Left kidney (tissue), 2 donors: Measurements from ENCODE around the gene TBC1D22A. TPM values are rescaled to one million over a fixed set of nuclear protein-coding genes. Genes with fewer than 3 reads are reported as not detected.

ENCODE experiments used
- DNase-seq: peaks from one replicate; pipeline ENCODE4 v3.0.0-alpha.2; 2013
- polyA plus RNA-seq: library from polyadenylated mRNA; unstranded; fragments of 120-200 nt; gene quantifications from one replicate; pipeline ENCODE4 v1.2.1, GENCODE V29; 2013; ENCODE audit not compliant: insufficient read length

TBC1D22A gene
- polyA plus RNA-seq, 1 donor, result 15.0 TPM

GRCh38 chr22:47013861-47014635 lies 251.6 kb downstream of the TBC1D22A start:
- DNase-seq, result no peak

DNA sequence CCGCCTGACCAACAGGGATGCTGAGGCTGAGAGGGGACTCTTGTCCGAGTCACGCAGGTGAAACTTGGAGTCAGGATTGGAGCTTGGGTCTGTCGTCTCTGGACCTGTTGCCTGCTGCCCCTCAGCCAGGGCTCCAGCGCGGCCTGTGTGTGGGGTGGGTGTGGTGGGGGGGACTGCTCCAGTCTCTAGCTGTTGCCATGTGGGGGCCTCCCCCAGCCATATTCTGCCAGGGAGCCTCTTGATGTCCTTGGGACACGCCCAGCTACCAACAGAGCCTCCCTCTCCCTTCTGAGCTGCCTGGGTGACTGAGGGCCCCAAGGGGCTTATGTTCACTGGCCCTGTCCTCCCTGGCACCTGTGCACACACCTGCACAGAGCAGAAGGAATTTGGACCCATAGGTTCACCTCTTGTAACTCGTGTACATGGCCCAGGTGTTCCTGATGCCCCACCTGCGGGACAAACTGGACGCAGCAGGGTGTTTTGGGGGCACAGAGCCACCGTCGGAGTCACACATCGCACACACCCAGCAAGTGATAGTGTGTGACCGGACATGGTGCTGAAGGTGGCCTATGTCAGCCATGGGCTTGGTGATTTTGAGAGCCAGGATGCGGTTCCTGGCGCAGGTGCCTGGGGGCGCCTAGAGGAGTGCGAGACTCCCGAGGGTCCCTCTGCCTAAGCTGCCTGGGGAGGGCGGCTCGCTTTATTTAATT lies 252.3 kb downstream of the TBC1D22A start:
- DNase-seq, result no peak

GRCh38 chr22:47015589-47016178 lies 253.2 kb downstream of the TBC1D22A start:
- no peak for DNase-seq

DNA sequence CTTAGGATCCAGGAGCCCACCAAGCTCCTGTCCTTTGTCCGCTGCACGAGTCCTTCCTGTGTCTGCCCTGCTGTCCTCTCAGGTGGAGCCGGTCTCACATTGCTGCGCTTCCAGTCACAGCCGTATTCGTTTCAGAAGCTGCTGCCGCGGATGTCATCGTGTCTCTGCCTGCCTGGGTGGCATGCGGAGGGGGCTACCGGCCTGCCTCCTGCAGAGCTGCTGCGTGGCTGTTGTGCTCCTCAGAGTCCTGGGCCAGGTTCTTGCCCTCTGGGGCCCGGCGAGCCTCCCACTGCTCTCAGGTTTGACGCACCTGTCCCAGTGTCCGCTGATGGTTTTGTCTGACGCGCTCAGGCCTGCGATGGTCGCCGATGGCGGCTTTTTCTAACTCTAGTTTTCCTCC lies 254.2 kb downstream of the TBC1D22A start:
- DNase-seq, result peak; percentile 28

DNA sequence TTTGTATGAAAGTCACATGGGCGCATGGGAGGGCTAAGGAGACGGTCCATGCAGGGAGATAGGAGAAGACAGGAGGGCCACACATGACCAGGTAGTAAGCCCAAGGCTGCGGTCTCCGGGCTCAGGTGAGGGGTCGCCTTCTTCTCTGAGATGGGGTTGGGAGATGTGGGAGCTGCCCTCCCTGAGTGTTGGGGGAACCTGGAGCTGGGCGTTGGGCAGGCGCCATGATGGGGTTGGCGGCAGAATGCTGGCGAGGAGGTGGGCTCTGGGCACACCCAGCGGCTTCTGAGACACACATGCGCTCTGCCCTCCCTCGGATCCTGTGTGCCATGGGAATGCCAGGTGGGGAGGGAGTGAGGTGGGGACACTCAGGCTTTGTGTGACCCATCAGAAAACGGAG lies 254.8 kb downstream of the TBC1D22A start:
- no peak for DNase-seq

DNA sequence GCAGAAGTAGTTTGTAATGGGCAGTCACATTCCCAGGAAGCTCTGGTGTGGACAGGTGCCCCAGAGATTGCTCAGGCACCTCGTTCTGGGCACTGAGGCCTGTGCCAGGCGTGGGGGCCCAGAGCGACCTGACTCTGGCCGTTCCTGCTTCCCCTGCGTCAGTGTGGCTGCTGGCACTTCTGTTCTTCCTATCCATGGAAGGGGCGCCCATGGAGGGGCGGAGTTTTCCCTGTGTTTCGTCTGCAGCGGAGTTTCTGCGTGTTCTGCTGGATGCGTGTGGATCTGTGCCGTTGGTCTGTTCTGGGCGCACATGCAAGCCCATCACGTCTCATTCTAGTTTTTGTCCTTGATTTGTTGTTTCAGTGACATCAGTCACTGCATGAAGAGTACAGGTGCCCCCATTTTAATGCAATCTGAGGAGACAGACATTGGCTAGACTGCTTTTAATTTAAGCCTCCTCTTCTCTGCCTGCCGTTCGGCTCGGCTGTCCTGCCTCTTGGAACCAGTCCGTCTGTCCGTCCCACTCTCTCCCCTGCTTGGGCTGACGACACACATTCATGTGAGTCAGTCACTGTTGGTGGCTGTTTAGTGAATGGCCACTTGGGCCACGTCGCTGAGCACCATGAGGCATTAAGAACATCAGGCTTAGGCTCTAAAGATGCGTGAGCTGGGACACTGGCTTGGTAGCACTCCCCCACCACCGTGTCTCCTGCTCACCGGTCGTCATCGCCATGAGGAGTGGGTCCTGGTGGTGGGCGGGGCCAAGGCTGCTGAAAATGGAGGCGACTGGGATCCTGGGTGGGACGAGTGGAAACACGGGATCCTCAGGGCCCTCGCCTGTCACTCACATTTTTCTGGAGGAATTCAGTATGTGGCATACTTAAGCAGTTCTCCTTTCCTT lies 255.8 kb downstream of the TBC1D22A start:
- DNase-seq, result no peak

DNA sequence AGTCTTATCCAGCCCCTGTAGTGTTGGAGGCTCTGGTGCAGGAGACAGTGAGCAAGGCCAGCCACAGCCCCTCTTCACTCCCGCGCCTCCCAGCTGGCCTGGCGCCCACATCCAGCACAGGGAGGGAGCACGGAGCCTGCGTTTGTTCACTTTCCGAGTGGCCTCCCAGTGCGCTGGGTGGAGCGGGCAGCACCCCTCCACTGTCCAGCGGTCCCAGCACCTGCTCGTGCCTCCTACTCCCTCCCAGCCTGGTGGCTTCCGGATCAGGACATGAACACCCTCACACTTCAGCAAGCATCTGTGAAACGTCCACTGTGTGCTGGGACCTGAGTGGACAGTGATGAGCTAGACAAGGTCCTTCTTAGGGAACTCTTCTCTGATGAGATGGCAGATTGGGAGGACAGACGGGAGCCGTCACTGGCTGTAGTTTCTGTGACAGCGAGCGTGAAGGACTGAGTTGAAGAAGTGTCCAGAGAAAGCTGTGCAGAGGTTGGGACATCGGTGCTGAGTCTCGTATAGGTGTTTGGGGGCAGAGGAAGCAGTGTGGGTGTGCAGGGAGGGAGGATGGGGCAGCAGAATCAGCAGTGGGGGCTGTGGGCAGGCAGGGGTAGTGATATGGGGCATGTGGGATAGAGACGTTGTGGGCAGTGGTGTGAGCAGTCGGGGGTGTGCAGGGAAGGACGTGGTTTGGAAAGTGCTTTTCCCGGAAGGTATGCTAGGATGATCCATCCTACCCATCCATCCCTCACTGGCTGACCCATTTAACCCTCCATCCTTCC lies 256.8 kb downstream of the TBC1D22A start:
- DNase-seq, result no peak

DNA sequence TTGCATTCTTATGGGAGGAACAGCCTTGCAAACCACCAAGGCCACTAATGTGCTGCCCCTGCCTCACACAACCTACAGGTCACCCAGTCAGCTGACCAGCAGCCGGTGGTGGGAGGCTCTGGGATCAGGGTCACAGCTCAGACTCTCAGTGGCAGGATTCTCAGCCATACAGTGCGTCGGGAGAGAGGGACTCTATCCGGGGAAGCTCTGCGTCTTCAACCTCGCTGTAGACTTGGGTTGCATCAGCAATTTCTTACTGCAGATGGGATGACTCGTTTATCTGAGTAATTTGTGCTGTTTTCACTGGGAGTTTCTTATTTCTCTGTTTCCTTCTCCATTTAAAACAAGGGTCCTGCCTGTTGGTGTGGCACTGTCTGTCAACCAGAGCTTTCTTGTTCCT lies 257.7 kb downstream of the TBC1D22A start:
- no peak for DNase-seq

- DNase-seq, result no peak
Observed at GRCh38 chr22:47021371-47022074, 259.1 kb downstream of the TBC1D22A start.

- DNase-seq, result no peak
Observed at GRCh38 chr22:47022075-47022473, 259.6 kb downstream of the TBC1D22A start.

GRCh38 chr22:47022475-47022874 lies 260.0 kb downstream of the TBC1D22A start:
- no peak for DNase-seq

DNA sequence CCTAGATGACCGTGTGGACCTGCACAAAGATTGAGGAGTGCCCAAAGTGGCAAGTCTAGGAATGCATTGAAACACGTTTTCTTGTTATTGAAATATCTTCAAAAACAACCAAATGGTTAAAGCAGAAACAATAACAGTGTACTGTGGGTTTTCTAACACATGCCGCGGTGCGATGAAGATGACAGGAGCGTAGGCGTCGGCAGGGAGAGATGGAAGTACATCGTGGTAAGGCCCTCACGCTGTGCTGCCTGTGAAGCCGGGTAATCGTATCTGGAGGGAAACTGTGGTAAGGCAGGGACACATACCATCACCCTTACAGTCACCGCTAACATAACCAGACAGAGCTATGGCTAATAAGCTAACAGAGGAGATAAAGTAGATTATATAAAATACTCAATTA lies 261.4 kb downstream of the TBC1D22A start:
- DNase-seq, result no peak

DNA sequence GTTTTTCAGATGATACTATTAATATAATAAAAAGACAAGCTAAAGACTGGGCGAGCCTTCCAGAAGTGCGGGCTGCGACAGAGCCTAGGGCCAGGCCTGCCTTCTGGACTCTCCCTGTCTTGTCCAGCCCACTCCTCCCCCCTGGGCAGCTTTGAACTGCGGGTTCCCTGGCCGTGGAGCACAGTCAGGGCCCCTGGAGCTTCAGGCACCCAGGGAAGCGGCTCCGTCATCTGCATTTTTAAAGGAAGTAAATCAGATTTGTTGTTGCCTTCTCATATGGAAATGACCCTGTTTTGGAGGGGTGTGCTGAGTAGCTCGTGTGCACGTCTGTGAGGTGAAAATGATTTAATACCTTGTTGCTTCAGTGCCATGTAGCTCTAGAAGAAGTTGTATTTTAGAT lies 265.3 kb downstream of the TBC1D22A start:
- no peak for DNase-seq

- DNase-seq, result no peak
Observed at GRCh38 chr22:47029244-47030074, 267.0 kb downstream of the TBC1D22A start.

- no peak for DNase-seq
Observed at GRCh38 chr22:47030143-47030661, 267.8 kb downstream of the TBC1D22A start.

DNA sequence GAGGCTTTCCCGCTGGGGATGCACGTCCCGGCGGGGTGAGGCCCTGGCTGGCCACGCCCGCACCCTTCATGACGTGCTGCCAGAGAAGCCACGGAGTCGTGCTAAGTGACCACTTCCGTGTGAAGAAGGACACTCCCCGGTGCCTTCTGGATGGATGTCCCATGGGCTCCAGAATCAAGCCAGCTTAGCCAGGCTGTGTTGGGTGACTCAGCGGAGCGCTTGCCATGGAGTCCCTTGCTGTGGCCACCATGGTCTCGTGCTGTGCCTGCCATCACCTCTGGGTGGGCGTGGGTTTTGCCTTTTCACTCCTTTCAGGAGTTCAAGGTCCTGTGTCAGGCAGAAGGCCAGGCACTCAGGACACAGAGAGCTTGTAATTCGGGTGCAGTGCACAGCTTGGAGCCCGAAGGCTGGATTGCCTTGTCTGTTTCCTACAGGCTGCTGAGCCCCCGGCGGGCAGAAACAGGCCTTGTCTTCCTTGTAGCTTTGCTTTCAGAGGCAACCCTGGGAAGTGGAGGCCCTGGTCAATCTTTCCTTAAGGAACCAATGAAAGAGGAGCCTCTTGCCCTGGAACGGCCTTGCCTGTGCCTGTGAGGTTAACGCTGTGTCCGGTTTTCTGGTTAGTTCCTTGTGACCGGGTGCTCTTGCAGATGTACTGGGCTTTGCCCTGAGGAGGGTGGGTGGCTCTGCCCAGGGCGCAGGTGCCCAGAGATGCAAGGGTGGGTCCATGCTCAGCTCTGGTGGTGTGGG lies 268.6 kb downstream of the TBC1D22A start:
- no peak for DNase-seq

GRCh38 chr22:47031628-47031915 lies 269.1 kb downstream of the TBC1D22A start:
- DNase-seq, result no peak

- no peak for DNase-seq
Observed at GRCh38 chr22:47032091-47032943, 269.9 kb downstream of the TBC1D22A start.
